ENCODE measurements around the gene MRPL41.

Gene MRPL41

GRCh38 chr9:137551264-137552021 is at the start of gene MRPL41:
Gene MRPL41, plus strand, starts transcription at chr9:137551879. Its CDS starts 203 bp downstream, at chr9:137552082.
- peak; percentile 90 for DNase-seq (ENCODE audit: low spot score)
- TF ChIP-seq CTCF (IDR thresholded peaks at IDR 0.05), result no peak
- Histone ChIP-seq H3K4me3 (peak within 1 kb of the TSS; percentile 92), H3K27ac (peak within 1 kb of the TSS; percentile 76 to 92)

GRCh38 chr9:137502008-137502911 is 49.4 kb upstream of the MRPL41 start:
- TF ChIP-seq CTCF (IDR thresholded peaks at IDR 0.05), result no peak
- no peak for DNase-seq (ENCODE audit: low spot score)
- Histone ChIP-seq H3K4me3 (no peak overlapping the region), H3K27ac (no peak overlapping the region)

- no peak for TF ChIP-seq CTCF (IDR thresholded peaks at IDR 0.05)
- DNase-seq (ENCODE audit: low spot score), result no peak
- H3K4me3 ChIP-seq, result no peak overlapping the region
- H3K27ac ChIP-seq, result no peak overlapping the region
These were observed 47.3 kb upstream of the MRPL41 start for GRCh38 chr9:137504432-137504777.

- no peak for DNase-seq (ENCODE audit: low spot score)
- Histone ChIP-seq H3K4me3 (no peak overlapping the region), H3K27ac (no peak overlapping the region)
- TF ChIP-seq CTCF (IDR thresholded peaks at IDR 0.05), result no peak
These were observed 46.1 kb upstream of the MRPL41 start for GRCh38 chr9:137505421-137506140.

GRCh38 chr9:137506274-137506673 is 45.4 kb upstream of the MRPL41 start:
- Histone ChIP-seq H3K27ac (no peak overlapping the region), H3K4me3 (no peak overlapping the region)
- no peak for TF ChIP-seq CTCF (IDR thresholded peaks at IDR 0.05)
- no peak for DNase-seq (ENCODE audit: low spot score)

- Histone ChIP-seq H3K27ac (no peak overlapping the region), H3K4me3 (no peak overlapping the region)
- no peak for TF ChIP-seq CTCF (IDR thresholded peaks at IDR 0.05)
- DNase-seq (ENCODE audit: low spot score), result no peak
These were observed 44.9 kb upstream of the MRPL41 start for GRCh38 chr9:137506702-137507171.
